OCI-LY7 (cell line): ENCODE measurements around the gene PRLR.

Experiments
- EZH2phosphoT487 ChIP-seq: fragments of 200-600 bp; sonication (generic); IDR thresholded peaks from 2 replicates; pipeline ENCODE4 v1.6.1; 2018; ENCODE audit warnings: low read depth, borderline replicate concordance, mild to moderate bottlenecking, mixed run types, antibody characterized with exemption, low read length, moderate library complexity, mixed read lengths
- TF ChIP-seq, protein P1 (sequence below): fragments of 200-600 bp; sonication (generic); conservative IDR thresholded peaks from 2 replicates; pipeline ENCODE4 v1.5.1; 2014; ENCODE audit warnings: mild to moderate bottlenecking, antibody characterized with exemption, low read length, moderate library complexity, mixed read lengths

DNA sequence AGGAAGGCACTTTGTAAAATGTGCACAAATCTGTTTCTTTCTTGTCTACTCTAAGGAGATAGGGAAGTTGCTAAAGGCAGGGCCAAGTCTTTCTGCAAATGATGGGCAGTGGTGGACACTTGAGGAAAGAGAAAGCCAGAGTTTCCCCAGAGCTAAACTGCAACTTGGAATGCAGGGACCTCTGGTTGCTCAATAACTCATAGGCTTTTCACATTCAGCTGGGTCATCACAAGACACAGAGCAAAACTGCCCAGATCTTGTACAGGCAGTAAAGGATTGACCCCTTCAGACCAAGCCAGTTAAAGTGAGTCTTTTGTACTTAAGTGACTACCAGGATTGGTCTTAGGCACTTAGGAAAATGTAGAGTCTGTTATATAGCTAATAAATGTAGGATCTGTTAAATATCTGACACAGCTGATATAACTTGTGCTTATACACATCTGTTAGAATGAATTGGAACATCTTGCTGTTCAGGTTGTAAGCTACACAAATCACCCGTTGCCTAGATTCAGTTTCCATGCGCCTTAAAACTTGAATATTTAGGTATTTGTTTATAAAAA lies 169.0 kb downstream of the PRLR start:
- TF ChIP-seq, protein P1, sequence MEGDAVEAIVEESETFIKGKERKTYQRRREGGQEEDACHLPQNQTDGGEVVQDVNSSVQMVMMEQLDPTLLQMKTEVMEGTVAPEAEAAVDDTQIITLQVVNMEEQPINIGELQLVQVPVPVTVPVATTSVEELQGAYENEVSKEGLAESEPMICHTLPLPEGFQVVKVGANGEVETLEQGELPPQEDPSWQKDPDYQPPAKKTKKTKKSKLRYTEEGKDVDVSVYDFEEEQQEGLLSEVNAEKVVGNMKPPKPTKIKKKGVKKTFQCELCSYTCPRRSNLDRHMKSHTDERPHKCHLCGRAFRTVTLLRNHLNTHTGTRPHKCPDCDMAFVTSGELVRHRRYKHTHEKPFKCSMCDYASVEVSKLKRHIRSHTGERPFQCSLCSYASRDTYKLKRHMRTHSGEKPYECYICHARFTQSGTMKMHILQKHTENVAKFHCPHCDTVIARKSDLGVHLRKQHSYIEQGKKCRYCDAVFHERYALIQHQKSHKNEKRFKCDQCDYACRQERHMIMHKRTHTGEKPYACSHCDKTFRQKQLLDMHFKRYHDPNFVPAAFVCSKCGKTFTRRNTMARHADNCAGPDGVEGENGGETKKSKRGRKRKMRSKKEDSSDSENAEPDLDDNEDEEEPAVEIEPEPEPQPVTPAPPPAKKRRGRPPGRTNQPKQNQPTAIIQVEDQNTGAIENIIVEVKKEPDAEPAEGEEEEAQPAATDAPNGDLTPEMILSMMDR: no peak
- TF ChIP-seq EZH2phosphoT487: no peak
